Measurements from ENCODE around the gene VCL. TPM values are rescaled to one million over a fixed set of nuclear protein-coding genes. Genes with fewer than 3 reads are reported as not detected.

Gene VCL
- total RNA-seq, 1 experiment from 2014 or later, result 92.2 TPM

DNA sequence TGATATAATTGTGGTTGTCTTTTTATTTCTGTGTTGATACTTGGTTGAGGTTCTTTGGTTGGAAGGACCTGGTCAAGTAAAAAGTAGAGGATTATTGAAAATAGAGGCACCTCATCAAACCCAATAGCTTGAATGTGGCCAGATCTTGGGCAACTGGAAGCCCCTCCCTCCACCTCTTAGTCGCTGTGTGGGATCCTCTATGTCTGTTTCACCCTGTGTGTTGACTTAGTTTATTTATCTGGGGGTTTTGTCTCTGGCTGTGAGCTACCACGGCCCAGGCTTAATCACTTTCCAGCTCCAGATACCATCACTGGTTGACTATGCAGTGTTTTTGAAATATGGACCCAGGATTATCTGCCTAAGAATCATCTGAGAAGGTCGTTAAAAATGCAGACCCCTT is 94.5 kb downstream of the VCL start:
- Histone ChIP-seq H3K4me3 (ENCODE audit: low read depth, low read length) (no peak overlapping the region), H3K27me3 (replicated peaks; ENCODE audit: control insufficient read depth, insufficient read depth, low read length) (no peaks in the 10 kb centered on the region), H3K4me1 (no peaks in the 10 kb centered on the region), H3K9me3 (no peaks in the 10 kb centered on the region), H3K36me3 (ENCODE audit: control insufficient read depth, insufficient read depth, low read length) (no peaks in the 10 kb centered on the region)
- no peaks in the 10 kb centered on the region for H3K27me3 Mint-ChIP-seq (ENCODE audit: insufficient read depth, unreplicated experiment)
- CTCF ChIA-PET, result no interaction called here
- no peaks in the 10 kb centered on the region for H3K4me1 Mint-ChIP-seq (ENCODE audit: low read depth, unreplicated experiment)
- H3K27ac Mint-ChIP-seq (ENCODE audit: unreplicated experiment), result no peak overlapping the region
- intact Hi-C loops (cut with micrococcal nuclease; ENCODE audit: unreplicated experiment), result no loop called here
- H3K36me3 Mint-ChIP-seq (ENCODE audit: insufficient read depth, unreplicated experiment), result peaks cover 79% of the 10 kb centered on the region
- no TSS peak for BruUV-seq (replicated peaks)
- TF ChIP-seq, protein P1, sequence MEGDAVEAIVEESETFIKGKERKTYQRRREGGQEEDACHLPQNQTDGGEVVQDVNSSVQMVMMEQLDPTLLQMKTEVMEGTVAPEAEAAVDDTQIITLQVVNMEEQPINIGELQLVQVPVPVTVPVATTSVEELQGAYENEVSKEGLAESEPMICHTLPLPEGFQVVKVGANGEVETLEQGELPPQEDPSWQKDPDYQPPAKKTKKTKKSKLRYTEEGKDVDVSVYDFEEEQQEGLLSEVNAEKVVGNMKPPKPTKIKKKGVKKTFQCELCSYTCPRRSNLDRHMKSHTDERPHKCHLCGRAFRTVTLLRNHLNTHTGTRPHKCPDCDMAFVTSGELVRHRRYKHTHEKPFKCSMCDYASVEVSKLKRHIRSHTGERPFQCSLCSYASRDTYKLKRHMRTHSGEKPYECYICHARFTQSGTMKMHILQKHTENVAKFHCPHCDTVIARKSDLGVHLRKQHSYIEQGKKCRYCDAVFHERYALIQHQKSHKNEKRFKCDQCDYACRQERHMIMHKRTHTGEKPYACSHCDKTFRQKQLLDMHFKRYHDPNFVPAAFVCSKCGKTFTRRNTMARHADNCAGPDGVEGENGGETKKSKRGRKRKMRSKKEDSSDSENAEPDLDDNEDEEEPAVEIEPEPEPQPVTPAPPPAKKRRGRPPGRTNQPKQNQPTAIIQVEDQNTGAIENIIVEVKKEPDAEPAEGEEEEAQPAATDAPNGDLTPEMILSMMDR (IDR thresholded peaks at IDR 0.05; ENCODE audit: insufficient read depth in 1 of 2, low read depth in 1 of 2, low read length in 1 of 2, severe bottlenecking in 1 of 2, unreplicated experiment in 1 of 2), result no peak
- no peak for DNase-seq
- POLR2A ChIA-PET, result no interaction called here
- H3K9me3 Mint-ChIP-seq (ENCODE audit: unreplicated experiment), result no peaks in the 10 kb centered on the region
- H3K4me3 Mint-ChIP-seq (ENCODE audit: unreplicated experiment), result no peak overlapping the region

DNA sequence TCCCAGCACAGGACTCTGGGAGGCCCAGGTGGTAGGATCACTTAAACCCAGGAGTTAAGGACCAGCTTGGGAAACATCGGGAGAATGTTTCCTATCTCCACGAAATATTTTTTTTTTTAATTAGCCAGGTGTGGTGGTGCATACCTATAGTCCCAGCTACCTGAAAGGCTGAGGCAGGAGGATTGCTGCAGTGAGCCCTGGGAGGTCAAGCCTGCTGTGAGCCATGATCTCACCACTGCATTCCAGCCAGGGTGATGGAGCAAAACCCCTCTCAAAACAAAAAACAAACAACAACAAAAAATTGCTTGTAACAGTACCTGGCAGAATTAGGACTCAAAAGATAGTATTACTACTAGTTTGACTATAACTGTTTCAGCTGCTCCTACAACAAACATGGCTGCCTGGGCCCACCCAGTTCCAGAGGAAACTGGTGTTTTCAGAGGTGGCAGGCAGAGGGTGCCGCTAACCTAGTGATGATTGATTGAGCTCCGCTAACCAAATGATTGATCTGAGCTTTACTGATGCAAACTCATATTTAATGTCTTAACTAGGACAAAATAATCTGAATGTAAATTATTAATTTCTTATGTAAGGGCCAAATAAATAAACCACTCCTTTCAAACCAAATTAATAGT is 95.7 kb downstream of the VCL start:
- TF ChIP-seq, protein P1 (IDR thresholded peaks at IDR 0.05; ENCODE audit: insufficient read depth in 1 of 2, low read depth in 1 of 2, low read length in 1 of 2, severe bottlenecking in 1 of 2, unreplicated experiment in 1 of 2), result no peak
- intact Hi-C loops (cut with micrococcal nuclease; ENCODE audit: unreplicated experiment), result no loop called here
- no TSS peak for BruUV-seq (replicated peaks)
- H3K4me3 ChIP-seq (ENCODE audit: low read depth, low read length), result no peak overlapping the region
- Mint-ChIP-seq H3K4me3 (ENCODE audit: unreplicated experiment) (no peak overlapping the region), H3K27ac (ENCODE audit: unreplicated experiment) (no peak overlapping the region), H3K36me3 (ENCODE audit: insufficient read depth, unreplicated experiment) (peaks cover 85% of the 10 kb centered on the region), H3K27me3 (ENCODE audit: insufficient read depth, unreplicated experiment) (no peaks in the 10 kb centered on the region), H3K9me3 (ENCODE audit: unreplicated experiment) (no peaks in the 10 kb centered on the region), H3K4me1 (ENCODE audit: low read depth, unreplicated experiment) (no peaks in the 10 kb centered on the region)
- POLR2A ChIA-PET, result interaction anchor here (0.5 kb wide), 1 partner anchor 146 kb away, joined by 4 read pairs; no protein-coding TSS in a partner anchor
- CTCF ChIA-PET, result interaction anchor here (0.8 to 1.4 kb wide), 2 partner anchors 10 to 207 kb away, joined by 3 to 6 read pairs; no protein-coding TSS in a partner anchor
- H3K4me1 ChIP-seq, result no peaks in the 10 kb centered on the region
- H3K27me3 ChIP-seq (replicated peaks; ENCODE audit: control insufficient read depth, insufficient read depth, low read length), result no peaks in the 10 kb centered on the region
- no peak for DNase-seq
- H3K9me3 ChIP-seq, result no peaks in the 10 kb centered on the region
- no peaks in the 10 kb centered on the region for H3K36me3 ChIP-seq (ENCODE audit: control insufficient read depth, insufficient read depth, low read length)

- Histone ChIP-seq H3K36me3 (ENCODE audit: control insufficient read depth, insufficient read depth, low read length) (no peaks in the 10 kb centered on the region), H3K4me3 (ENCODE audit: low read depth, low read length) (no peak overlapping the region), H3K4me1 (no peaks in the 10 kb centered on the region), H3K9me3 (no peaks in the 10 kb centered on the region), H3K27me3 (replicated peaks; ENCODE audit: control insufficient read depth, insufficient read depth, low read length) (no peaks in the 10 kb centered on the region)
- no peaks in the 10 kb centered on the region for H3K9me3 Mint-ChIP-seq (ENCODE audit: unreplicated experiment)
- ChIA-PET POLR2A (interaction anchor here (0.5 kb wide), 1 partner anchor 8 kb away, joined by 3 read pairs; no protein-coding TSS in a partner anchor), CTCF (interaction anchor here (0.8 to 1.4 kb wide), 2 partner anchors 9 to 208 kb away, joined by 3 to 6 read pairs; no protein-coding TSS in a partner anchor)
- no peak for DNase-seq
- H3K27ac Mint-ChIP-seq (ENCODE audit: unreplicated experiment), result no peak overlapping the region
- H3K4me3 Mint-ChIP-seq (ENCODE audit: unreplicated experiment), result no peak overlapping the region
- TF ChIP-seq, protein P1 (IDR thresholded peaks at IDR 0.05; ENCODE audit: insufficient read depth in 1 of 2, low read depth in 1 of 2, low read length in 1 of 2, severe bottlenecking in 1 of 2, unreplicated experiment in 1 of 2), result no peak
- intact Hi-C loops (cut with micrococcal nuclease; ENCODE audit: unreplicated experiment), result no loop called here
- no TSS peak for BruUV-seq (replicated peaks)
- H3K4me1 Mint-ChIP-seq (ENCODE audit: low read depth, unreplicated experiment), result no peaks in the 10 kb centered on the region
- H3K27me3 Mint-ChIP-seq (ENCODE audit: insufficient read depth, unreplicated experiment), result no peaks in the 10 kb centered on the region
- peaks cover 85% of the 10 kb centered on the region for H3K36me3 Mint-ChIP-seq (ENCODE audit: insufficient read depth, unreplicated experiment)
These were observed 96.3 kb downstream of the VCL start for GRCh38 chr10:74094231-74094630.
